ENCODE measurements around the gene TENT4A. TPM values are rescaled to one million over a fixed set of nuclear protein-coding genes. Genes with fewer than 3 reads are reported as not detected.

Gene TENT4A
- total and polyA plus RNA-seq, 2 of the 4 experiments (the other 2 are of a cell fraction) = 5.9 to 17.2 TPM

- ChIA-PET CTCF (interaction anchor here (0.6 kb wide), 1 partner anchor 969 kb away, joined by 3 read pairs; no protein-coding TSS in a partner anchor), POLR2A (ENCODE audit: unreplicated experiment) (no interaction called here)
- dilution Hi-C loops (cut with HindIII; ENCODE audit: low sequenced_read_pairs, unreplicated experiment) (no loop called here), intact Hi-C loops (cut with micrococcal nuclease) (no loop called here), in situ Hi-C loops (cut with MboI; ENCODE audit: low sequenced_read_pairs) (no loop called here)
- no peaks in the 10 kb centered on the region for H4K20me1 ChIP-seq (ENCODE audit: insufficient read depth, low read length)
- H2AK9ac ChIP-seq (replicated peaks; ENCODE audit: low read depth, low read length, poor library complexity) = no peak overlapping the region
- H3K23ac ChIP-seq (ENCODE audit: low read depth, low read length) = no peak overlapping the region
- no peaks in the 10 kb centered on the region for H3K9me1 ChIP-seq (ENCODE audit: insufficient read depth, low read length)
- H3K79me1 ChIP-seq (ENCODE audit: low read depth in 1 of 2, low read length in 2 of 2) = no peaks in the 10 kb centered on the region
- H3K56ac ChIP-seq (ENCODE audit: extremely low read depth, insufficient read depth, low read length) = no peak overlapping the region
- ATAC-seq (ENCODE audit: low read depth) (no peak), DNase-seq (no peak)
- no peak overlapping the region for H2BK120ac ChIP-seq (ENCODE audit: low read depth, low read length)
- no peaks in the 10 kb centered on the region for H3K4me1 ChIP-seq (ENCODE audit: control insufficient read depth, insufficient read depth, low read length)
- no peak overlapping the region for H3K27ac ChIP-seq (ENCODE audit: insufficient read depth, low read length)
- H3K9me3 ChIP-seq (ENCODE audit: control insufficient read depth, insufficient read depth, low read length) = no peaks in the 10 kb centered on the region
- no peak overlapping the region for H4K5ac ChIP-seq (ENCODE audit: low read depth, low read length)
- no peaks in the 10 kb centered on the region for H3K36me3 ChIP-seq (ENCODE audit: control insufficient read depth, insufficient read depth, low read length)
- TF ChIP-seq NFE2L2 (IDR thresholded peaks at IDR 0.05; ENCODE audit: low read depth, low read length) = no peak
- H4K91ac ChIP-seq (ENCODE audit: insufficient read depth, low read depth, low read length) = no peak overlapping the region
- H4K8ac ChIP-seq (ENCODE audit: low read depth in 2 of 2, low read length in 2 of 2) = no peak overlapping the region
- no peak overlapping the region for H2BK20ac ChIP-seq (ENCODE audit: low read depth, low read length)
- H2AFZ ChIP-seq (replicated peaks; ENCODE audit: low read length, poor library complexity) = peak overlapping the region; percentile 14
- no peak overlapping the region for H3K9ac ChIP-seq (ENCODE audit: low read depth, low read length)
- H3K4me3 ChIP-seq (ENCODE audit: insufficient read depth, low read depth, low read length) = no peak overlapping the region
- no peak overlapping the region for H2BK5ac ChIP-seq (ENCODE audit: low read depth, low read length, poor library complexity, severe bottlenecking)
- no peak overlapping the region for H2BK15ac ChIP-seq (ENCODE audit: low read depth, low read length)
- no peak overlapping the region for H3K14ac ChIP-seq (replicated peaks; ENCODE audit: low read depth, low read length)
- H2AK5ac ChIP-seq (ENCODE audit: low read depth, low read length) = no peak overlapping the region
- 86% methylated on average over 4 of the region's 7 CpGs; no CpG with 5 or more reads in 1 of the 2 experiments for WGBS, 2 experiments (ENCODE audit: extremely low coverage in 2 of 2, insufficient read length in 1 of 2)
- BruUV-seq (replicated peaks) = no TSS peak
- no peak overlapping the region for H3K18ac ChIP-seq (ENCODE audit: low read depth, low read length)
- no peak overlapping the region for H3K4me2 ChIP-seq (ENCODE audit: low read depth, low read length)
- H3K27me3 ChIP-seq (ENCODE audit: control insufficient read depth, insufficient read depth, low read length) = no peaks in the 10 kb centered on the region
- H3K4ac ChIP-seq (ENCODE audit: low read depth, low read length) = no peak overlapping the region
Measured at GRCh38 chr5:6784481-6784880, 71.2 kb downstream of the TENT4A start.
